Endothelial cell (in vitro differentiated cells): ENCODE measurements around the gene SLX9. TPM values are rescaled to one million over a fixed set of nuclear protein-coding genes. Genes with fewer than 3 reads are reported as not detected.
A peak's percentile ranks its signal among the peaks of the same experiment; 100 is the strongest.

Source experiments
- DNase-seq: peaks from one replicate; pipeline ENCODE4 v3.0.0; 2021; ENCODE audit warnings: low spot score
- H3K27ac Mint-ChIP-seq: one replicate; pipeline ENCODE4 v1.8.0; 2021; ENCODE audit warnings: mixed read lengths, inconsistent platforms; ENCODE audit not compliant: unreplicated experiment
- H3K27me3 Mint-ChIP-seq: one replicate; pipeline ENCODE4 v1.8.0; 2021; ENCODE audit warnings: mild to moderate bottlenecking, moderate library complexity, mixed read lengths, inconsistent platforms; ENCODE audit not compliant: unreplicated experiment
- H3K36me3 Mint-ChIP-seq: one replicate; pipeline ENCODE4 v1.8.0; 2021; ENCODE audit warnings: mild to moderate bottlenecking, low read depth, mixed read lengths, inconsistent platforms; ENCODE audit not compliant: unreplicated experiment
- H3K4me1 Mint-ChIP-seq: one replicate; pipeline ENCODE4 v1.8.0; 2021; ENCODE audit warnings: mild to moderate bottlenecking, mixed read lengths, inconsistent platforms; ENCODE audit not compliant: unreplicated experiment
- H3K4me3 Mint-ChIP-seq: one replicate; pipeline ENCODE4 v1.8.0; 2021; ENCODE audit warnings: mild to moderate bottlenecking, mixed read lengths, inconsistent platforms; ENCODE audit not compliant: unreplicated experiment
- H3K9me3 Mint-ChIP-seq: one replicate; pipeline ENCODE4 v1.8.0; 2021; ENCODE audit warnings: mixed read lengths, inconsistent platforms; ENCODE audit not compliant: unreplicated experiment
- CTCF ChIP-seq: fragments of 200-600 bp; sonication (generic); IDR thresholded peaks from one replicate; pipeline ENCODE4 v1.5.0; 2021; ENCODE audit warnings: antibody characterized with exemption; ENCODE audit not compliant: unreplicated experiment
- total RNA-seq: library from RNA; stranded (reverse); fragmentation: NEBNext Ultra II Directional; extraction: Animal tissue kit (Norgen Biotek cat#: 25700); gene quantifications from one replicate; pipeline ENCODE4 v1.2.1, GENCODE V29; 2021; ENCODE audit not compliant: unreplicated experiment

The SLX9 gene
- total RNA-seq, 1 donor from 2014 or later = 13.7 TPM

GRCh38 chr21:44930543-44930981, 9.3 kb upstream of the SLX9 start:
- H3K36me3 Mint-ChIP-seq = peaks cover 4% of the 10 kb centered on the region
- H3K4me1 Mint-ChIP-seq = peaks cover 23% of the 10 kb centered on the region
- no peaks in the 10 kb centered on the region for H3K9me3 Mint-ChIP-seq
- H3K27me3 Mint-ChIP-seq = peaks cover 30% of the 10 kb centered on the region
- TF ChIP-seq CTCF = no peak
- no peak overlapping the region for H3K4me3 Mint-ChIP-seq
- DNase-seq = no peak
- H3K27ac Mint-ChIP-seq = no peak overlapping the region

- no peak overlapping the region for H3K4me3 Mint-ChIP-seq
- no peak for DNase-seq
- H3K36me3 Mint-ChIP-seq = peaks cover 4% of the 10 kb centered on the region
- H3K4me1 Mint-ChIP-seq = peaks cover 21% of the 10 kb centered on the region
- peaks cover 28% of the 10 kb centered on the region for H3K27me3 Mint-ChIP-seq
- no peaks in the 10 kb centered on the region for H3K9me3 Mint-ChIP-seq
- H3K27ac Mint-ChIP-seq = no peak overlapping the region
- TF ChIP-seq CTCF = no peak
Measured at GRCh38 chr21:44931137-44931500, 8.7 kb upstream of the SLX9 start.

GRCh38 chr21:44931501-44932407, 8.1 kb upstream of the SLX9 start:
- Mint-ChIP-seq H3K4me3 (no peak overlapping the region), H3K4me1 (peaks cover 15% of the 10 kb centered on the region), H3K27me3 (peaks cover 26% of the 10 kb centered on the region), H3K9me3 (no peaks in the 10 kb centered on the region), H3K36me3 (peaks cover 4% of the 10 kb centered on the region), H3K27ac (no peak overlapping the region)
- TF ChIP-seq CTCF = no peak
- no peak for DNase-seq

- TF ChIP-seq CTCF = no peak
- no peaks in the 10 kb centered on the region for H3K9me3 Mint-ChIP-seq
- H3K36me3 Mint-ChIP-seq = peaks cover 4% of the 10 kb centered on the region
- H3K4me3 Mint-ChIP-seq = no peak overlapping the region
- peak; percentile 66 for DNase-seq
- H3K27ac Mint-ChIP-seq = no peak overlapping the region
- H3K4me1 Mint-ChIP-seq = peaks cover 6% of the 10 kb centered on the region
- peaks cover 26% of the 10 kb centered on the region for H3K27me3 Mint-ChIP-seq
Measured at GRCh38 chr21:44932408-44933181, 7.2 kb upstream of the SLX9 start.
